Lung (tissue), 12 donors: ENCODE results near the gene HIPK4. TPM values are rescaled to one million over a fixed set of nuclear protein-coding genes. Genes with fewer than 3 reads are reported as not detected.

ENCODE experiments used
- ATAC-seq: fragments of 200-7000 bp; cut with Tn5 transposase; one replicate; pipeline ENCODE4 v1.9.1; 2020; ENCODE audit warnings: moderate number of reproducible peaks; ENCODE audit not compliant: insufficient read depth, low FRiP score
- DNase-seq, 3 donors: peaks; one replicate each; pipeline ENCODE4 v3.0.0-alpha.2; 2013 to 2017
- H3K27ac ChIP-seq, 2 donors: one replicate each; pipeline ENCODE4 v1.5.1; 2013; ENCODE audit warnings: mild to moderate bottlenecking in 2 of 2, moderate library complexity in 2 of 2, control low read depth in 1 of 2, inconsistent platforms in 1 of 2, low read depth in 1 of 2, low read length in 1 of 2
- H3K27me3 ChIP-seq, 3 donors: one replicate each; pipeline ENCODE4 v1.5.1; 2013; ENCODE audit warnings: low read length in 2 of 3; ENCODE audit not compliant: control insufficient read depth in 3 of 3, insufficient read depth in 3 of 3
- H3K36me3 ChIP-seq, 4 donors: one replicate each; pipeline ENCODE4 v1.5.1; 2013; ENCODE audit warnings: low read length in 4 of 4, mild to moderate bottlenecking in 1 of 4, moderate library complexity in 1 of 4; ENCODE audit not compliant: control insufficient read depth in 4 of 4, insufficient read depth in 4 of 4
- H3K4me1 ChIP-seq, 5 donors: one replicate each; pipeline ENCODE4 v1.5.1; 2013; ENCODE audit warnings: low read length in 5 of 5, mild to moderate bottlenecking in 2 of 5, moderate library complexity in 1 of 5; ENCODE audit not compliant: control insufficient read depth in 5 of 5, insufficient read depth in 5 of 5
- H3K4me3 ChIP-seq: one replicate; pipeline ENCODE4 v1.5.1; 2013; ENCODE audit warnings: mild to moderate bottlenecking, control low read depth, moderate library complexity
- H3K9ac ChIP-seq, 2 donors: one replicate each; pipeline ENCODE4 v1.5.1; 2013; ENCODE audit warnings: low read length in 2 of 2, control low read depth in 1 of 2; ENCODE audit not compliant: insufficient read depth in 1 of 2
- H3K9me3 ChIP-seq, 4 donors: one replicate each; pipeline ENCODE4 v1.5.1; 2013; ENCODE audit warnings: low read length in 3 of 4, mild to moderate bottlenecking in 1 of 4, moderate library complexity in 1 of 4; ENCODE audit not compliant: control insufficient read depth in 4 of 4, insufficient read depth in 3 of 4
- WGBS, 2 donors: extraction: QIAGEN DNeasy Blood & Tissue Kit; methylation state at CpG; one replicate each; pipeline ENCODE4 v1.1.7; 2013; 5-methylcytosine and 5-hydroxymethylcytosine counted together
- polyA plus RNA-seq, 2 donors: library from polyadenylated mRNA; stranded (reverse); fragments of 200-250 nt; gene quantifications; one replicate each; pipeline ENCODE4 v1.2.1, GENCODE V29; 2013
- total RNA-seq, 2 donors: library from RNA; depleted of rRNA in 1 of 2; stranded (reverse); fragments of >200 nt in 1 of 2; gene quantifications; one replicate each; pipeline ENCODE4 v1.2.1, GENCODE V29; 2014 to 2021
- TF ChIP-seq, protein P1 (sequence below): IDR thresholded peaks from 2 replicates; pipeline ENCODE4 v1.5.1; 2012; ENCODE audit warnings: mild to moderate bottlenecking; ENCODE audit errors: control extremely low read depth, extremely low read depth
- donor health status: control.
- donor health status: control.
- donor health status: Bipolar disorder and iron deficiency.
- donor health status: healthy.
- donor health status: DM: yes; HTN: yes; CAD: no.

The HIPK4 gene
- total and polyA plus RNA-seq, 4 donors: 0.10 to 0.43 (median 0.22) TPM; not detected in 1

DNA sequence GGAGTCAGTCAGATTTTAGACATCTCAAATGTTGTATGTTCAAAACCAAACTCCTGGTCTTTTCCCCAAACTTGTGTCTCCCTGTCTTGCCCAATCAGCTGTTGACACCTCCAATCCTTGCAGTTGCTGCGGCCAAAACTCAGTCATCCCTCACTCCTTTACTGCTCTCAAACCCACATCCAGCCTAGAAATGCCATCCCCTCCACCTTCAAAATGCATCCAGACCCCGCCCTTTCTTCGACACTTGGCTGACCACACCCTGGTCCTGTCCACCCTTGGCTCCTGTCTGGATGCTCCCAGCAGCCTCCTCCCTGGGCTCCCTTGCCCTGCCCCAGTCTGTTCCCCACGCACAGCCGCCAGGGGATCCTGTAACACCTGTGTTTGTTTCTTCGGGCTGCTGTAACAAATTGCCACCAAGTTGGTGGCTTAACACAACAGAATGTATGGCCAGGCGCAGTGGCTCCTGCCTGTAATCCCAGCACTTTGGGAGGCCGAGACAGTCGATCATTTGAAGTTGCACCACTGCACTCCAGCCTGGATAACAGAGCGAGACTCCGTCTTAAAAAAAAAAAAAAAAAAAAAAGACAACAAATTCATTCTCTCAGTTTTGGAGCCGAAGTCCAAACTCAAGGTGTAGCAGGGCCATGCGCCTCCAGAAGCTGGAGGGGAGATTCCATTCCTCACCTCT lies 29.8 kb downstream of the HIPK4 start:
- no peak for ATAC-seq
- no peak for DNase-seq
- H3K9ac ChIP-seq: no peak overlapping the region
- H3K4me1 ChIP-seq: peaks cover 0 to 10% (median 3%) of the 10 kb centered on the region in 5 donors
- H3K27ac ChIP-seq: no peak overlapping the region
- H3K36me3 ChIP-seq: peaks cover 0 to 2% (median under 1%) of the 10 kb centered on the region in 4 donors
- TF ChIP-seq, protein P1, sequence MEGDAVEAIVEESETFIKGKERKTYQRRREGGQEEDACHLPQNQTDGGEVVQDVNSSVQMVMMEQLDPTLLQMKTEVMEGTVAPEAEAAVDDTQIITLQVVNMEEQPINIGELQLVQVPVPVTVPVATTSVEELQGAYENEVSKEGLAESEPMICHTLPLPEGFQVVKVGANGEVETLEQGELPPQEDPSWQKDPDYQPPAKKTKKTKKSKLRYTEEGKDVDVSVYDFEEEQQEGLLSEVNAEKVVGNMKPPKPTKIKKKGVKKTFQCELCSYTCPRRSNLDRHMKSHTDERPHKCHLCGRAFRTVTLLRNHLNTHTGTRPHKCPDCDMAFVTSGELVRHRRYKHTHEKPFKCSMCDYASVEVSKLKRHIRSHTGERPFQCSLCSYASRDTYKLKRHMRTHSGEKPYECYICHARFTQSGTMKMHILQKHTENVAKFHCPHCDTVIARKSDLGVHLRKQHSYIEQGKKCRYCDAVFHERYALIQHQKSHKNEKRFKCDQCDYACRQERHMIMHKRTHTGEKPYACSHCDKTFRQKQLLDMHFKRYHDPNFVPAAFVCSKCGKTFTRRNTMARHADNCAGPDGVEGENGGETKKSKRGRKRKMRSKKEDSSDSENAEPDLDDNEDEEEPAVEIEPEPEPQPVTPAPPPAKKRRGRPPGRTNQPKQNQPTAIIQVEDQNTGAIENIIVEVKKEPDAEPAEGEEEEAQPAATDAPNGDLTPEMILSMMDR: no peak
- WGBS, 2 donors: 92 to 96% methylated on average over 13 of the region's 13 CpGs
- H3K9me3 ChIP-seq: no peaks in the 10 kb centered on the region
- no peaks in the 10 kb centered on the region for H3K27me3 ChIP-seq
- H3K4me3 ChIP-seq: no peak overlapping the region

DNA sequence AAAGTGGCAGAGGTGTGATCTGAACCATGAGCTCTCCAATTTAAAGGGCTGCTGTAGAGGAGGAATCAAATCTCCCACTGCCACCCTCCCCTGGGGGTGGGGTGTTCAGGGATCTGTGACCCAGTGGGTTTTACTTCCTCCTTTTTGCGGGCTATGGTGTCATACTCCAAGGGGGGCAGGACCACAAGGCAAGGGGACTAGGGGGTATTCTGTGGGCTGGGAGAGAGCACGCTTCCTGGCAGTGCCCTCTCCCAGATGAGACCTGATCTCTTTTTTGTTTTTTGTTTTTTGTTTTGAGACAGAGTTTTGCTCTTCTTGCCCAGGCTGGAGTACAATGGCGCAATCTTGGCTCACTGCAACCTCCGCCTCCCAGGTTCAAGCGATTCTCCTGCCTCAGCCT lies 31.2 kb downstream of the HIPK4 start:
- ATAC-seq (no peak), DNase-seq (peak in 1 of 3 donors; percentile 6)
- no peak overlapping the region for H3K9ac ChIP-seq
- no peaks in the 10 kb centered on the region for H3K27me3 ChIP-seq
- 25 to 74% methylated on average over 4 to 5 of the region's 5 CpGs for WGBS, 2 donors
- H3K9me3 ChIP-seq: no peaks in the 10 kb centered on the region
- peaks cover 0 to 9% (median 3%) of the 10 kb centered on the region in 5 donors for H3K4me1 ChIP-seq
- peaks cover 0 to 2% (median under 1%) of the 10 kb centered on the region in 4 donors for H3K36me3 ChIP-seq
- H3K27ac ChIP-seq: no peak overlapping the region
- TF ChIP-seq, protein P1: no peak
- no peak overlapping the region for H3K4me3 ChIP-seq

DNA sequence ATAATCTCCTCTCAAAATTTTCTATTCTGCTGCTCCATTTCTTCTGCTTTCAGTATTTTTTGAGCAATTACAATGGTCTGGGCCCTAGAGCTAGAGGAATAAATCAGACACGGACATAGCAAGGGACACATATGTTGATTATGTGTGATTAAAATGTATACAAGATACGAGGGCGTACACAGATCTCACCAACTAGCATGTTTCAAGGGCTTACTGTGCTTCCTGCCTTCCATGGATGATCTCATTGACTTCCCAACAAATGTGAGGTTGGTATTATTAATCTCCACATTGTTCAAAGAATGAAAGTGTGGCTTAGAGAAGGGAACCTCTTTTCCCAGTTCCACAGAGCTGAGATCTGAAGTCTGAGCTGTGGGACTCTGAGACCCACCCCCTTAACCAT lies 32.3 kb downstream of the HIPK4 start:
- Histone ChIP-seq H3K9me3 (no peaks in the 10 kb centered on the region), H3K4me3 (no peak overlapping the region), H3K4me1 (peaks cover 0 to 9% (median 3%) of the 10 kb centered on the region in 5 donors), H3K27ac (no peak overlapping the region), H3K9ac (no peak overlapping the region), H3K27me3 (no peaks in the 10 kb centered on the region), H3K36me3 (peaks cover 0 to 4% (median under 1%) of the 10 kb centered on the region in 4 donors)
- ATAC-seq: no peak
- WGBS, 2 donors: 70 to 79% methylated on average over 3 of the region's 3 CpGs
- peak in 1 of 3 donors; percentile 16 for DNase-seq
- TF ChIP-seq, protein P1: no peak
